ENCODE data around the gene DGKH. TPM values are rescaled to one million over a fixed set of nuclear protein-coding genes. Genes with fewer than 3 reads are reported as not detected.

DGKH gene
- total and polyA plus RNA-seq, 9 of the 15 experiments (the other 6 are each of a cell fraction or from before 2014, with no cell fraction given): 0.38 to 4.4 (median 3.1) TPM

DNA sequence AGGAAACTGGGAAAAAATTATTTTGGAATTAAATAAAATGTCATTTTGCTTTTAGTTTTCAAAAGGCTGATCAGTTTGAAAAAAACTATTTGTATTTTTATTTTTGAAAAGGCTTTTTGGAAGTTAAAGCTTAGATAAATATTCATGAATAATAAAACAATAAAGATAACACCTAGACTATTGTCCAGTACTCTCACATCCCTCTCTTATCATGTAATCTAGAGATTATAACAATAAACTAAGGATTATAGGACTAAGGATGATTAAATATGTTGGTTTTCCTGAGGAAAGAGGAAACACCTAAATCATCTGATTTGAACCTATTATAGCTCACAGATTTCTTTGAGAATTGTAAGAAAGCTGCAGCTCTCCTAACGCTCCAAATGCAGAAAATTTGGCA is 142.1 kb downstream of the DGKH start:
- BruUV-seq (replicated peaks): no TSS peak
- Histone ChIP-seq H3K36me3 (ENCODE audit: control insufficient read depth, insufficient read depth, low read length) (peaks cover 10% of the 10 kb centered on the region; the same call in 2 of the 3 replicates), H3K9me3 (replicated peaks; ENCODE audit: control insufficient read depth, insufficient read depth, low read depth, low read length) (no peaks in the 10 kb centered on the region), H3K27ac (ENCODE audit: extremely low read depth, low read depth, low read length) (no peak overlapping the region), H2AFZ (ENCODE audit: low read depth, low read length) (no peak overlapping the region), H3K4me3 (no peak overlapping the region), H3K79me2 (ENCODE audit: control insufficient read depth, insufficient read depth, low read length) (no peaks in the 10 kb centered on the region), H4K20me1 (replicated peaks; ENCODE audit: control insufficient read depth, insufficient read depth, low read length) (no peaks in the 10 kb centered on the region), H3K9me1 (ENCODE audit: control insufficient read depth, insufficient read depth, low read length) (no peaks in the 10 kb centered on the region), H3K4me2 (ENCODE audit: insufficient read depth, low read length) (no peak overlapping the region), H3K4me1 (replicated peaks in 1 of 2; ENCODE audit: control insufficient read depth in 2 of 2, insufficient read depth in 2 of 2, low read length in 2 of 2) (no peaks in the 10 kb centered on the region), H3K9ac (ENCODE audit: insufficient read depth in 1 of 2, low read depth in 2 of 2, low read length in 2 of 2) (no peak overlapping the region), H3K27me3 (ENCODE audit: control insufficient read depth in 2 of 2, insufficient read depth in 2 of 2, low read length in 2 of 2) (no peaks in the 10 kb centered on the region)
- ChIA-PET CTCF (ENCODE audit: low intra/inter-chr PET ratio) (no interaction called here), POLR2A (interaction anchor here (1.3 to 1.6 kb wide), 3 partner anchors 11 to 14 kb away, joined by 3 to 5 read pairs (median 4); no protein-coding TSS in a partner anchor)
- in situ Hi-C loops (cut with MboI): no loop called here
- FAIRE-seq: no peak
- no peak for TF ChIP-seq ZNF408 (CRISPR knock-in tag; IDR thresholded peaks at IDR 0.05; ENCODE audit: low read depth)
- TF ChIP-seq EGR1 (conservative IDR thresholded peaks at IDR 0.05): no peak
- no peak for TF ChIP-seq RNF2 (IDR thresholded peaks at IDR 0.05)
- TF ChIP-seq PYGO2 (tag; IDR thresholded peaks at IDR 0.05): no peak
- TF ChIP-seq ZNF639 (CRISPR knock-in tag; conservative IDR thresholded peaks at IDR 0.05 in 1 of 2, IDR thresholded peaks at IDR 0.05 in 1 of 2): no peak
- no peak for TF ChIP-seq TRIM28 (IDR thresholded peaks at IDR 0.05)
- no peak for TF ChIP-seq ZNF347 (CRISPR knock-in tag; IDR thresholded peaks at IDR 0.05; ENCODE audit: low read depth)
- TF ChIP-seq NR1H2 (CRISPR knock-in tag; IDR thresholded peaks at IDR 0.05): no peak
- TF ChIP-seq CBFA2T3 (IDR thresholded peaks at IDR 0.05): no peak
- TF ChIP-seq TGIF2 (CRISPR knock-in tag; IDR thresholded peaks at IDR 0.05): no peak
- no peak for TF ChIP-seq ZNF239 (CRISPR knock-in tag; IDR thresholded peaks at IDR 0.05)
- TF ChIP-seq NCOR1 (IDR thresholded peaks at IDR 0.05): no peak
- TF ChIP-seq, protein P1, sequence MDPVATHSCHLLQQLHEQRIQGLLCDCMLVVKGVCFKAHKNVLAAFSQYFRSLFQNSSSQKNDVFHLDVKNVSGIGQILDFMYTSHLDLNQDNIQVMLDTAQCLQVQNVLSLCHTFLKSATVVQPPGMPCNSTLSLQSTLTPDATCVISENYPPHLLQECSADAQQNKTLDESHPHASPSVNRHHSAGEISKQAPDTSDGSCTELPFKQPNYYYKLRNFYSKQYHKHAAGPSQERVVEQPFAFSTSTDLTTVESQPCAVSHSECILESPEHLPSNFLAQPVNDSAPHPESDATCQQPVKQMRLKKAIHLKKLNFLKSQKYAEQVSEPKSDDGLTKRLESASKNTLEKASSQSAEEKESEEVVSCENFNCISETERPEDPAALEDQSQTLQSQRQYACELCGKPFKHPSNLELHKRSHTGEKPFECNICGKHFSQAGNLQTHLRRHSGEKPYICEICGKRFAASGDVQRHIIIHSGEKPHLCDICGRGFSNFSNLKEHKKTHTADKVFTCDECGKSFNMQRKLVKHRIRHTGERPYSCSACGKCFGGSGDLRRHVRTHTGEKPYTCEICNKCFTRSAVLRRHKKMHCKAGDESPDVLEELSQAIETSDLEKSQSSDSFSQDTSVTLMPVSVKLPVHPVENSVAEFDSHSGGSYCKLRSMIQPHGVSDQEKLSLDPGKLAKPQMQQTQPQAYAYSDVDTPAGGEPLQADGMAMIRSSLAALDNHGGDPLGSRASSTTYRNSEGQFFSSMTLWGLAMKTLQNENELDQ (CRISPR knock-in tag; IDR thresholded peaks at IDR 0.05; ENCODE audit: borderline replicate concordance): no peak
- no peak for TF ChIP-seq NEUROD1 (IDR thresholded peaks at IDR 0.05; ENCODE audit: borderline replicate concordance, low read depth, low read length, partially characterized antibody)
- no peak for DNase-seq (ENCODE audit: extremely low read depth in 1 of 4, low spot score in 3 of 4)
- intact Hi-C loops (cut with micrococcal nuclease): no loop called here
- 60% methylated on average over 1 of the region's 1 CpG for WGBS (ENCODE audit: insufficient coverage, low coverage, missing lambda C conversion rate)
- ATAC-seq: no peak

Data from K562 (cell line).